GM18861 (cell line): ENCODE measurements around the gene SLC6A12.

Experiments
- ATAC-seq: cut with Tn5 transposase; IDR thresholded peaks from one replicate; pipeline ENCODE4 v1.9.1; 2021; ENCODE audit not compliant: unreplicated experiment

SLC6A12 gene

GRCh38 chr12:214003-214741, at the start of gene SLC6A12:
SLC6A12 (minus strand) TSS chr12:214157; CDS start chr12:209986, 4,171 bp downstream.
- no peak for ATAC-seq

GRCh38 chr12:263574-263973, 49.6 kb upstream of the SLC6A12 start:
- ATAC-seq: no peak

- ATAC-seq: no peak
These were observed 48.9 kb upstream of the SLC6A12 start, which contains the start of gene SLC6A13 for GRCh38 chr12:262817-263216. SLC6A13 (minus strand) TSS chr12:262836; CDS start chr12:260052, 2,784 bp downstream.

- no peak for ATAC-seq
These were observed 48.2 kb upstream of the SLC6A12 start for GRCh38 chr12:262113-262512.

GRCh38 chr12:257521-258321, 43.8 kb upstream of the SLC6A12 start:
- ATAC-seq: no peak

GRCh38 chr12:256958-257357, 43.0 kb upstream of the SLC6A12 start:
- ATAC-seq: no peak

- ATAC-seq: no peak
These were observed 42.3 kb upstream of the SLC6A12 start for GRCh38 chr12:256225-256624.

- ATAC-seq: no peak
These were observed 41.0 kb upstream of the SLC6A12 start for GRCh38 chr12:254912-255311.

GRCh38 chr12:254039-254438, 40.1 kb upstream of the SLC6A12 start:
- no peak for ATAC-seq

- no peak for ATAC-seq
These were observed 39.3 kb upstream of the SLC6A12 start for GRCh38 chr12:253116-253831.

GRCh38 chr12:252636-253035, 38.7 kb upstream of the SLC6A12 start:
- no peak for ATAC-seq

- ATAC-seq: no peak
These were observed 33.3 kb upstream of the SLC6A12 start for GRCh38 chr12:247271-247670.

GRCh38 chr12:243381-243780, 29.4 kb upstream of the SLC6A12 start:
- ATAC-seq: no peak

- ATAC-seq: no peak
These were observed 28.5 kb upstream of the SLC6A12 start for GRCh38 chr12:242496-242895.

GRCh38 chr12:241266-241665, 27.3 kb upstream of the SLC6A12 start:
- no peak for ATAC-seq

- ATAC-seq: no peak
These were observed 26.6 kb upstream of the SLC6A12 start for GRCh38 chr12:240566-240965.

- ATAC-seq: no peak
These were observed 24.9 kb upstream of the SLC6A12 start for GRCh38 chr12:238736-239398.

- ATAC-seq: no peak
These were observed 24.2 kb upstream of the SLC6A12 start for GRCh38 chr12:238116-238515.

- no peak for ATAC-seq
These were observed 23.3 kb upstream of the SLC6A12 start for GRCh38 chr12:237026-237815.

- no peak for ATAC-seq
These were observed 22.5 kb upstream of the SLC6A12 start for GRCh38 chr12:236445-236844.
